CD4-positive, alpha-beta T cell treated with Interleukin-6 for 4 hours (primary cell): ENCODE data around the gene VASP.

Source experiments
- DNase-seq: peaks from one replicate; pipeline ENCODE4 v3.0.0-alpha.2; 2020; ENCODE audit warnings: mixed read lengths

Gene VASP

DNA sequence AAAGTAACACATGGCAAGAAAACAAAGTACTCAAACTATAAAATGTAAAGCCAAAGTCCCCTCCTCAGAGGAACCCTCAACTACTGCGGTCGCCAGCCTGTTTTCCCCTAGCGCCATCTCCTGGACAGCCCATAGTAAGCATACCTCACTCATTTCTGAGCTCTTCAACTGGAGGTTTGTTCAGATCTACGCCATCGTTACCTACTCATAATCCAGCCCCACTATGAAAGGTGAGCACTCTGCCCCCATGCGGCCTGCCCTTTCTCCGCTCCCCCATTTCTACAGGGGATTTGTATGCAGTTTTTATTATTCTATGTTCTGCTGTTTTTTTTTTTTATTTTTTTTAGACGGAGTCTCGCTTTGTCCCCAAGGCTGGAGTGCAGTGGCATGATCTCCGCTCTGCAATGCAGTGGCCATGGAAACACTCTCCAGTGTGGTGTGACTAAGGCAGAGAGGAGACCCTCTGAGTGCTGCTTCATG, 51.2 kb downstream of the VASP start:
- peak; percentile 73 for DNase-seq

DNA sequence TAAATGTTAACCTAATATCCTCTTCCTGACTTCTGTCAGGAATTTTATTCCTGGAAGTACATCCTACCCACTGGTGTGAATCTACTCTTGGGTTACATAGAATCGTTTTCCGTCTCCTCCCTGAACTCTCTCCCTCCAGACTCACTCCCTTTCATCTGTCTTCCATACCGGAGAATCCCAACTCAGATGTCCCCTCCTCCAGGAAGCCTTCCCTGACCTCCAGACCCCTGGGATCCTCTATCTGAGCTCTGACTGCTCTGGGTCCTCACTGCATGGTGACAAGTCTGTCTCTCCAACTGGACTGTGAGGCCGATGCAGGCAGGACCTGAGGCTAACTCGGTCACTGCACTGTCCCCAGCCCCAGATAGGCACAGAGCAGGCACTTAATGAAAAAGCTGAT, 52.8 kb downstream of the VASP start:
- no peak for DNase-seq

DNA sequence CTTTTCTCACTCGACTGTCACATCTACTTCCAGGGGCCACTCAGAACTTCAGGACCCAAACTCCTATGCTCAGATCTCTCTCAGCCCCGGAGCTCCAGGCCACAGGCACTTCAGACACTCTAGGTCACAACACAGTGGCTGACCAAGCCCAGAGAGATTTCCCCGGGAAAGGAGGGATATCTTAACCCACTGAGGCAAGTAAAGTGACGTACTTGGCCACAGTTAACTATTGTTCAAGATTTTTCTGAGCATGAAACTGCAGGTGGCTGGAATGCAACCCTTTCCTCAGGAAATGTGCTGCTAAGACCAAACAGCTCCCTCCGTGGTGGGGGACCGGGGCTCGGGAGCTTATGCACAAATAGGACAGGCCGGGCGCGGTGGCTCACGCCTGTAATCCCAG, 53.4 kb downstream of the VASP start:
- no peak for DNase-seq

DNA sequence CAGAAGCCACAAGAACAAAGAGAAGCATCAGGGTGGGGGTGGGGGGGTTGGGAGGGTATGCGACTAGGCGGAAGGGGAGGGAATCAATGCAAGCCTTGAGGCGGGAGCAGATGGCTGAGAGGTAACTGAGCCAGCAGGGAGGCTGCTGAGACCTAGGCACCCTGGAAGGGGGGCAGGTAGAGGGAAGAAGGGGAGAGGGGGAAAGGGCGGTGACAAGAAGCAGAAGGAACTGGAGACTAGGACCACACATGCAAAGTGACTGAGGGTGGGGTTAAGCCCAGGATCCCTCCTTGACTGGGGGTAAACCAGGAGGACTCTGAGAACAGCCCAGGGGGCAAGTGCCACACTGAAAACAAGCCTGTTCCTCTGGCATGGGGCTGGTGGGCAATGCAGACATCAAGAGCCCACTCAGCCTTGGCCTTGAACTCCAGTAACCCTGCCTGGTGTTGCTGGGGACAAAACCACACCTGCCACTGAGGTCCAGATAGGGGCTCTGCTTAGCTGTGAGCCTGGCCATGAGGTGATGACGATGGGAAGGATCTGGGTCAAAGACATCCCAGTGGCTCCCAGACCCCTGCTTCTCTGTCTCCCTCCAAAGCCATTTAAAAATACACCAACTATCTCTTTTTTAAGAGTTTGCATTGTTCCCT, 57.0 kb downstream of the VASP start:
- peak; percentile 42 for DNase-seq

DNA sequence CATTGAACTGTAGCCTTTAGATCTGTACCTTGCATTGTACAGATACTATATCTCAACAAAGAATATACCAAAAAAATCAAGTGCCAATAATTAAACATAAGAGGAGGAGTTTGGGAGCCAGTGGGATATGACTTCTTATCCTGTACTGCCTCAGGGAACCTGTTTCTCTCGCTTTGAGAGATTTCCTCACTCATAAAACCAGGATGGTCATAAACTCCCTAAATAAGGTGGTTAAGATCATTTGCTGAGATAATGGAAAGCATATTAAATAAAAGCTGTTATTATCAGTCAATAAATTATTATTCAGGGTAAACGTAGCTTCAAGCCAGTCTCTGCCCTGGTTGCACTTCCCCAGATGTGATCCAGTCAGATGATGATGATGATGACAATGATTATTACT, 60.3 kb downstream of the VASP start:
- DNase-seq = no peak

DNA sequence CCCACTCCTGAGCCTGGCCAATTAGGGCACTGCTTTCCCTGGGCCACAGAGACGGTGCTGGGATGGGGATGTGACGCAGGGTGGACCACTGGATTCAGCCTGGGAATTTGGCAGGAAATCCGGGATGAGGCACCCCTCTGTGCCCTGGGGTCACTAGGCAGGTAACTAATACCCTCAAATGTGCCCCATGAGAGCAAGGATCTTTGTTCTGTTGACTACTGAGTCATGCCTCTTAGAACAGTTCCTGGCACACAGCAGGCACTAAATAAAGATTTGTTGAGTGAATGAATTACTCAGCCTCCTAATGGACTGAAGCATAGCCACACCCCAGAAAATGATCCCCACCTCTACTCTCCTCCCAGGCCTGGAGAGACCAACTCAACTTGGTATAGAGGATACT, 61.5 kb downstream of the VASP start:
- no peak for DNase-seq

DNA sequence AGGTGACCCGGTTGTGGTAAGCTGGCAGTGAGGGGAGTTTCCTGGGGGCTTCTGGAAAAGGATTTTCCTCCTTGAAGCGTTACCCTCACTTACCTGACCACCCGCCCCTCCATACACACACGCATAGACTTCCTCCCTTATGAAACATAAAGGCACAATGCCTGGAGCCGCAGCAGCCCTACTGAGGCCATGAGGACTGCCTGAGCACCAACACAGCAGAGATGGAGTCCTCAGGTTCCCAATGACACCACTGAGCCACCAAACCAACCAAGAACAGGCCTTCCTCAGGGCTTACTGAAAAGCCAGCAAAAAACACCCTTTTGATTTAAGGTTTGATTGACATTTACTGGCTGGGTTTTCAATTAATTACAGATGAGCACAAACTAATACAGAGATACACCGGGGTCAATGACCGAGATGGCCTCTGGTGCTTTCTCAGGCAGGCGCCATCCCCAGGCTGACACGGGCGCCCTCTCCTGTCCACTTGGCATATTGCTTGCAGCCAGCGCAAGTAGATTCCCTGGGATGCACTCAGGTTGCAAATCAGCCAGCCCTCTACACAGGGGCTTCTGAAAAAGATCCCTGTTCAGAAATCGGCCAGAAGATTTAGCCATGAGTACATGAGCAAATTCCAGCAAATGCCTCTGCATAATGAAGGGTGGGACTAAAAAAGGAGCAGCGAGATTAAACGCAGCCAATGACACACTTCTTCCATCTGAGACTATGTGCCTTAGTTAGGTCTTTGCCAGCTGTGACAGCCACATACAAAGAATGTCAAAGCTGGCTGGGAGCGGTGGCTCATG, 62.5 kb downstream of the VASP start:
- DNase-seq = peak; percentile 66

DNA sequence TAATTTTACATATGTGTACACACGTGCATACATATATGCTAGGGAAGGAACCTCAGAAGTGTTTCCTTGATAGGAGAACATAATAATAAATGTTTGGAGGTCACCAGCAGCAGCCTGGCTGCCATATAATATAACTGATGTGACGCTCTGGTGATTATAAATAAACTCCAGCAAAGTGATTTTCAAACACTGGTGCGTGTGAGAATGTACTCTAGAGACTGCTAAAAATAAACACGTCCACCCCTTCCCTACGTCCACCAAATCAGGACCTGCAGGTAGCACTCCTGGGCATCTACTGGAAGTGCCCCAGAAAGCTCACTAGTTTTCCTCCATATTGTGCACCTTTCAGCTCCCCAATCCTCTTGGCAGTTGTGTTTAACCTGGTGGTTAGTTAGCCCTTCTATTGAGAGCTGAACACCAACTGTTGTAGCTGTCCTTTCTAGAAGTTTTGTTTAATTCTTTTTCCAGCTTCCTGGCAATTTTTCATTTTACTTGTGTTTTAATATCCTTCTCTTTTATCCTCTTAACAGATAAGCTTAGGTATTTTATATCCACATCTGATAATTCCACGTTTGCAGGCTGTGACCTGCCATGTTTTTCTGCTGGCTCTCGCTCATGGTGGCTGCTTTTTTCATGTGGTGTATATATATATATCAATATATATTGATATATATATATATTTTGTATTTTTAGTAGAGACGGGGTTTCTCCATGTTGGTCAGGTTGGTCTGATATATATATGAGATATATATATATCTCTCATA, 64.4 kb downstream of the VASP start:
- no peak for DNase-seq

DNA sequence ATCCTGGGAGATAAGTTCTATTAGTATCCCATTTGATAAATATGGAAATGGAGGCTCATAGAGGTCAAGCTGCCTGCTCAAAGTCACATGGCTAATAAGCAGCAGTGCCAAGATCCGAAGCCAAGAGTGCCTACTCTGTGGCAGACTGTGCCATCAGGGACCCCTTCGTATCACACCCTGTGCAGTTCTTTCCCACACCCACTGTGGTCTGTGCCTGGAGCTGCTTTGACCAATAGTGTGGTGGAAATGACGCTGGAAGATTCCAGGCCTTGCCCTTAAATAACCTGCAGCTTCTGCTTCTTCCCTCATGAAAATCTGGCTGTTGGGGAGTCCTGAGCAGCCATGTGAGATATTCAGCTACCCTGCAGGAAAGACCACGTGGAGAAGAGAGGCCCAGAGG, 67.2 kb downstream of the VASP start:
- no peak for DNase-seq

DNA sequence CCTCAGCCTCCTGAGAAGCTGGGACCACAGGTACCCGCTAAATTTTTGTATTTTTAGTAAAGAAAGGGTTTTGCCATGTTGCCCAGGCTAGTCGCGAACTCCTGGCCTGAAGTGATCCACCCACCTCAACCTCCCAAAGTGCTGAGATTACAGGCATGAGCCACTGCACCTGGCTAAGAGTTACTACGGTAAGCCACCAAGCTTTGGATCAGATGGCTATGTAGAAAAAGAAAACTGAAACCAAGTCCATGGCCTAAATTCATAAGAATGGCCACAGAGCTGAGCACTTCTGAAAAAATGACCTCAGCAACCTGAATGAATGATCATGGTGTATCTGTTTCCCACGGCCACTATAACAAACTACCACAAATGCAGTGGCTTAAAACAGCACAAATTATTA, 67.9 kb downstream of the VASP start:
- no peak for DNase-seq
